ENCODE measurements around the gene BPGM. TPM values are rescaled to one million over a fixed set of nuclear protein-coding genes. Genes with fewer than 3 reads are reported as not detected.

BPGM gene
- total RNA-seq, 4 donors from 2014 or later = 8.8 to 24.9 (median 24.0) TPM

- H3K36me3 ChIP-seq = peaks cover 0 to 22% (median 0%) of the 10 kb centered on the region in 3 donors
- no peaks in the 10 kb centered on the region for H3K9me3 ChIP-seq
- H3K27me3 ChIP-seq = no peaks in the 10 kb centered on the region
- WGBS, 2 donors = 97 to 100% methylated on average over 1 of the region's 1 CpG
- DNase-seq (ENCODE audit: low spot score in 2 of 2) = no peak
- peaks cover 0 to 26% (median 0%) of the 10 kb centered on the region in 4 donors for H3K4me1 ChIP-seq
- TF ChIP-seq POLR2A (IDR thresholded peaks at IDR 0.05) (no peak), EP300 (IDR thresholded peaks at IDR 0.05) (no peak), CTCF (IDR thresholded peaks at IDR 0.05) (no peak)
- H3K4me3 ChIP-seq = no peak overlapping the region
- H3K27ac ChIP-seq = no peak overlapping the region
These were observed 21.2 kb downstream of the BPGM start for GRCh38 chr7:134667899-134668298.

- Histone ChIP-seq H3K4me1 (peaks cover 0 to 21% (median 0%) of the 10 kb centered on the region in 4 donors), H3K27ac (no peak overlapping the region), H3K27me3 (no peaks in the 10 kb centered on the region), H3K4me3 (no peak overlapping the region), H3K36me3 (peaks cover 0 to 20% (median 0%) of the 10 kb centered on the region in 3 donors), H3K9me3 (peaks cover 0 to 3% (median 0%) of the 10 kb centered on the region in 4 donors)
- no peak for TF ChIP-seq POLR2A (IDR thresholded peaks at IDR 0.05)
- TF ChIP-seq EP300 (IDR thresholded peaks at IDR 0.05) = no peak
- no peak for TF ChIP-seq CTCF (IDR thresholded peaks at IDR 0.05)
- WGBS, 2 donors = 85 to 86% methylated on average over 4 of the region's 4 CpGs
- DNase-seq (ENCODE audit: low spot score in 2 of 2) = no peak
These were observed 22.7 kb downstream of the BPGM start for GRCh38 chr7:134669388-134669787.

- TF ChIP-seq EP300 (IDR thresholded peaks at IDR 0.05) (peak in 1 of 2 donors; percentile 13), POLR2A (IDR thresholded peaks at IDR 0.05) (no peak)
- no peak for DNase-seq (ENCODE audit: low spot score in 2 of 2)
These were observed 23.3 kb downstream of the BPGM start for GRCh38 chr7:134669845-134670373.

GRCh38 chr7:134671609-134672008 is 25.0 kb downstream of the BPGM start:
- no peak for DNase-seq (ENCODE audit: low spot score in 2 of 2)
- H3K27me3 ChIP-seq = no peaks in the 10 kb centered on the region

More at GRCh38 chr7:134669845-134670373, 23.3 kb downstream of the BPGM start:
- H3K36me3 ChIP-seq = peaks cover 0 to 16% (median 0%) of the 10 kb centered on the region in 3 donors
- no peak overlapping the region for H3K4me3 ChIP-seq
- H3K27ac ChIP-seq = no peak overlapping the region
- no peaks in the 10 kb centered on the region for H3K27me3 ChIP-seq
- H3K4me1 ChIP-seq = peaks cover 0 to 21% (median 0%) of the 10 kb centered on the region in 4 donors
- H3K9me3 ChIP-seq = peaks cover 0 to 6% (median 0%) of the 10 kb centered on the region in 4 donors
- 21 to 35% methylated on average over 8 of the region's 8 CpGs for WGBS, 2 donors

GRCh38 chr7:134674424-134674823 is 27.8 kb downstream of the BPGM start:
- Histone ChIP-seq H3K27ac (no peak overlapping the region), H3K4me3 (no peak overlapping the region), H3K4me1 (peaks cover 0 to 34% (median 0%) of the 10 kb centered on the region in 4 donors), H3K9me3 (peaks cover 0 to 6% (median 0%) of the 10 kb centered on the region in 4 donors), H3K27me3 (no peaks in the 10 kb centered on the region), H3K36me3 (peaks cover 0 to 24% (median 0%) of the 10 kb centered on the region in 3 donors)
- TF ChIP-seq EP300 (IDR thresholded peaks at IDR 0.05) = no peak
- TF ChIP-seq POLR2A (IDR thresholded peaks at IDR 0.05) = no peak
- no peak for TF ChIP-seq CTCF (IDR thresholded peaks at IDR 0.05)
- no peak for DNase-seq (ENCODE audit: low spot score in 2 of 2)

More at GRCh38 chr7:134671609-134672008, 25.0 kb downstream of the BPGM start:
- no peak for TF ChIP-seq EP300 (IDR thresholded peaks at IDR 0.05)
- no peak for TF ChIP-seq POLR2A (IDR thresholded peaks at IDR 0.05)
- no peak for TF ChIP-seq CTCF (IDR thresholded peaks at IDR 0.05)
- Histone ChIP-seq H3K27ac (no peak overlapping the region), H3K9me3 (peaks cover 0 to 6% (median 0%) of the 10 kb centered on the region in 4 donors), H3K4me3 (no peak overlapping the region), H3K36me3 (peaks cover 0 to 16% (median 0%) of the 10 kb centered on the region in 3 donors), H3K4me1 (peaks cover 0 to 29% (median 0%) of the 10 kb centered on the region in 4 donors)
- 82 to 88% methylated on average over 1 of the region's 1 CpG for WGBS, 2 donors

Measured in tibial nerve (tissue), 4 donors.